ENCODE measurements around the gene ABTB2. TPM values are rescaled to one million over a fixed set of nuclear protein-coding genes. Genes with fewer than 3 reads are reported as not detected.
A peak's percentile ranks its signal among the peaks of the same experiment; 100 is the strongest.

ABTB2 gene
- total RNA-seq, 1 donor from 2014 or later: 3.2 TPM

DNA sequence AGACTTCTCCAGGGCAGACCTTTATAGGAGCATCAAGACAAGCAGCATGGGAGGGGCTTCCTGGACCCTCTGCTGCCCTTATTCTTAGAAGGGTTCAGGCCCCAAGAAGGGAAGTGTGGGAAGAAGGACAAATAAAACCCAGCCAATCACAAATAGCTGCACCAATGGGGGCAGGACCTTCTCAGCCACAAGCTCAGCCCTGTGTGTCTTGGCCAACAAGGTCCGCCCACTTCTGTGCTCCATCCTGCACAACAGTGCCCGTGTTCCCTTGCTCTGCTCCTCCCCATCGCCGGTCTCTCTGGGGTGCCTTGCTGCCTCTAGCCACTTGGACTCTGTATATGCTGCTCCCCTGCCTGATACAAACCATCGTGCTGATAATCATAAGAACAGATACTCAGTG, 166.2 kb downstream of the ABTB2 start:
- intact Hi-C loops (cut with DNase I): no loop called here
- no peaks in the 10 kb centered on the region for H3K27me3 ChIP-seq
- no peak overlapping the region for H3K4me3 ChIP-seq
- peaks cover 4% of the 10 kb centered on the region for H3K4me1 ChIP-seq
- no peaks in the 10 kb centered on the region for H3K9me3 ChIP-seq
- H3K36me3 ChIP-seq: no peaks in the 10 kb centered on the region
- DNase-seq (no peak), ATAC-seq (no peak)
- no peak overlapping the region for H3K27ac ChIP-seq
- TF ChIP-seq, protein P1, sequence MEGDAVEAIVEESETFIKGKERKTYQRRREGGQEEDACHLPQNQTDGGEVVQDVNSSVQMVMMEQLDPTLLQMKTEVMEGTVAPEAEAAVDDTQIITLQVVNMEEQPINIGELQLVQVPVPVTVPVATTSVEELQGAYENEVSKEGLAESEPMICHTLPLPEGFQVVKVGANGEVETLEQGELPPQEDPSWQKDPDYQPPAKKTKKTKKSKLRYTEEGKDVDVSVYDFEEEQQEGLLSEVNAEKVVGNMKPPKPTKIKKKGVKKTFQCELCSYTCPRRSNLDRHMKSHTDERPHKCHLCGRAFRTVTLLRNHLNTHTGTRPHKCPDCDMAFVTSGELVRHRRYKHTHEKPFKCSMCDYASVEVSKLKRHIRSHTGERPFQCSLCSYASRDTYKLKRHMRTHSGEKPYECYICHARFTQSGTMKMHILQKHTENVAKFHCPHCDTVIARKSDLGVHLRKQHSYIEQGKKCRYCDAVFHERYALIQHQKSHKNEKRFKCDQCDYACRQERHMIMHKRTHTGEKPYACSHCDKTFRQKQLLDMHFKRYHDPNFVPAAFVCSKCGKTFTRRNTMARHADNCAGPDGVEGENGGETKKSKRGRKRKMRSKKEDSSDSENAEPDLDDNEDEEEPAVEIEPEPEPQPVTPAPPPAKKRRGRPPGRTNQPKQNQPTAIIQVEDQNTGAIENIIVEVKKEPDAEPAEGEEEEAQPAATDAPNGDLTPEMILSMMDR (IDR thresholded peaks at IDR 0.05): no peak

- peaks cover 4% of the 10 kb centered on the region for H3K4me1 ChIP-seq
- no peaks in the 10 kb centered on the region for H3K36me3 ChIP-seq
- H3K4me3 ChIP-seq: no peak overlapping the region
- no peak for ATAC-seq
- H3K9me3 ChIP-seq: no peaks in the 10 kb centered on the region
- H3K27ac ChIP-seq: no peak overlapping the region
- intact Hi-C loops (cut with DNase I): no loop called here
- TF ChIP-seq, protein P1 (IDR thresholded peaks at IDR 0.05): no peak
- no peaks in the 10 kb centered on the region for H3K27me3 ChIP-seq
- no peak for DNase-seq
Measured at GRCh38 chr11:34190192-34191139, 167.3 kb downstream of the ABTB2 start.

- H3K27ac ChIP-seq: no peak overlapping the region
- TF ChIP-seq, protein P1 (IDR thresholded peaks at IDR 0.05): no peak
- peaks cover 4% of the 10 kb centered on the region for H3K4me1 ChIP-seq
- no peaks in the 10 kb centered on the region for H3K9me3 ChIP-seq
- DNase-seq (no peak), ATAC-seq (no peak)
- intact Hi-C loops (cut with DNase I): no loop called here
- no peaks in the 10 kb centered on the region for H3K27me3 ChIP-seq
- H3K36me3 ChIP-seq: no peaks in the 10 kb centered on the region
- H3K4me3 ChIP-seq: no peak overlapping the region
Measured at GRCh38 chr11:34189191-34189590, 168.6 kb downstream of the ABTB2 start.

- no peaks in the 10 kb centered on the region for H3K36me3 ChIP-seq
- H3K27ac ChIP-seq: no peak overlapping the region
- intact Hi-C loops (cut with DNase I): no loop called here
- H3K4me3 ChIP-seq: no peak overlapping the region
- DNase-seq: no peak
- ATAC-seq: peak; percentile 68
- H3K9me3 ChIP-seq: no peaks in the 10 kb centered on the region
- no peaks in the 10 kb centered on the region for H3K27me3 ChIP-seq
- TF ChIP-seq, protein P1 (IDR thresholded peaks at IDR 0.05): no peak
- H3K4me1 ChIP-seq: peaks cover under 1% of the 10 kb centered on the region
Measured at GRCh38 chr11:34188181-34188580, 169.6 kb downstream of the ABTB2 start.

DNA sequence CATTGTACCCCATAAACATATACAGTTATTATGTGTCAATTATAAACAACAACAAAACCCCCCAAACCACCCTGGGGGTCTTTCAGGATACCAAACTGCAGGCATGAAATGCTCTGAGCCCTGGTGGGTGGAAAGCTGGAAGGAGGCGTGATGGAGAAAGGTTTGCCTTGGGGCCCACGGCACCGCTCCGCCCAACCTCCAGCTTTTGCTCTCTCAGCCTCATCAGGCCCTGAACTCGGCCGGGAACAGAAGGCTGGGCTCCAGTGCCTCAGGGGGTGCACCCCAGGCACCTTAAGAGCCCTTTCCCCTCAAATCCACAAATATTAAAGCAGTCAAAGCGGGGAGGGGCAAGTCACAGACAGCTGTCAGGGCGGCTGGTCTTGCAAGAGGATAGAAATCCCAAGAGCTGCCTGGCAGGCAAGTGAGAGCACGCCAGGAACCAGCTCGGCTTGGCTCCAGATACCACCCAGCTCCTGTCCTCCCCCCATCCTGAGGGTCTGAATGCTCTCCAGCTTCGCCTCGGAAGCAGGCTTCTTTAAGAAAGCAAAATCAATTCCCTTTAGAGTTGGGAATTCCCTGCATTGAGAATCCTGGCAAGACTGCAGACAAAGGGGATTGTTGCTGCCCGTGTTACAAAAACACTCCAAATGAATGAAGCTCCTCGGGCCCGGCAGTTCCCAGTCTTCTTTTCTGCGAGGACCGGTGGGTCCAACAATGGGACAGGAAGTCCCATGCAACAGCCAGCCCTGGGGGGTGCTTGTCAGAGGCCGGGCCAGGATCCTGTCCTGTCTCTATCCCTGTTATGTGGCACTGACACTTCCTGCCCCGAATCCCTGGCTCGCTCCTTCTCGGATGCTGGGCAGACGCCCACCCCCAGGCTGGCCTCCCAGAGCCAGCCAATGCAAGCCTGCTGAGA, 171.6 kb downstream of the ABTB2 start:
- Histone ChIP-seq H3K27me3 (no peaks in the 10 kb centered on the region), H3K9me3 (no peaks in the 10 kb centered on the region), H3K4me3 (no peak overlapping the region), H3K27ac (no peak overlapping the region), H3K36me3 (no peaks in the 10 kb centered on the region), H3K4me1 (no peaks in the 10 kb centered on the region)
- TF ChIP-seq, protein P1 (IDR thresholded peaks at IDR 0.05): no peak
- intact Hi-C loops (cut with DNase I): no loop called here
- ATAC-seq (no peak), DNase-seq (no peak)
